ENCODE measurements around the gene KRTAP9-8.

Gene KRTAP9-8

DNA sequence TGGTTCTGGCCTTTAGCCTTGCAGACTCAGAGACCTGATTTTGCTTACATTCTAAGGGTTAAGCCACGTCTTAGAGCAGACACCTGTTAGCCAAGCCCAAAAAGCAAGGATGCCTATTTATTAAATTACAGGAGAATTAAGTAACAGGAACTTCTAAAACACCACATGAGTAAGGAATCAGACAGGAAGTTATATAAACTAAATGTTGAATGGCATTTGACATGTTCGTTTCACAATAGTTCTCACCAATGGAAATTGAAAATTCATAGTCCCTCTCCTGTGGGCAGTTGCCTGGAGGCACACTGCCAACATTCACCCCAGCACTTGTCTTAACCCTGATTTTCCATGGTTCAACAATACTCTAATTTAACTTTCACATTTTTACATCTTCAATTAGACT, 46.7 kb downstream of the KRTAP9-8 start:
- TF ChIP-seq, protein P1, sequence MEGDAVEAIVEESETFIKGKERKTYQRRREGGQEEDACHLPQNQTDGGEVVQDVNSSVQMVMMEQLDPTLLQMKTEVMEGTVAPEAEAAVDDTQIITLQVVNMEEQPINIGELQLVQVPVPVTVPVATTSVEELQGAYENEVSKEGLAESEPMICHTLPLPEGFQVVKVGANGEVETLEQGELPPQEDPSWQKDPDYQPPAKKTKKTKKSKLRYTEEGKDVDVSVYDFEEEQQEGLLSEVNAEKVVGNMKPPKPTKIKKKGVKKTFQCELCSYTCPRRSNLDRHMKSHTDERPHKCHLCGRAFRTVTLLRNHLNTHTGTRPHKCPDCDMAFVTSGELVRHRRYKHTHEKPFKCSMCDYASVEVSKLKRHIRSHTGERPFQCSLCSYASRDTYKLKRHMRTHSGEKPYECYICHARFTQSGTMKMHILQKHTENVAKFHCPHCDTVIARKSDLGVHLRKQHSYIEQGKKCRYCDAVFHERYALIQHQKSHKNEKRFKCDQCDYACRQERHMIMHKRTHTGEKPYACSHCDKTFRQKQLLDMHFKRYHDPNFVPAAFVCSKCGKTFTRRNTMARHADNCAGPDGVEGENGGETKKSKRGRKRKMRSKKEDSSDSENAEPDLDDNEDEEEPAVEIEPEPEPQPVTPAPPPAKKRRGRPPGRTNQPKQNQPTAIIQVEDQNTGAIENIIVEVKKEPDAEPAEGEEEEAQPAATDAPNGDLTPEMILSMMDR (IDR thresholded peaks at IDR 0.05; ENCODE audit: extremely low read depth, insufficient read depth, missing control alignments), result no peak
- in situ Hi-C loops (cut with MboI; ENCODE audit: low pct_unique_long_range_greater_than_20kb, low sequenced_read_pairs, unreplicated experiment), result no loop called here
- peak; percentile 0 for DNase-seq (ENCODE audit: low spot score)

DNA sequence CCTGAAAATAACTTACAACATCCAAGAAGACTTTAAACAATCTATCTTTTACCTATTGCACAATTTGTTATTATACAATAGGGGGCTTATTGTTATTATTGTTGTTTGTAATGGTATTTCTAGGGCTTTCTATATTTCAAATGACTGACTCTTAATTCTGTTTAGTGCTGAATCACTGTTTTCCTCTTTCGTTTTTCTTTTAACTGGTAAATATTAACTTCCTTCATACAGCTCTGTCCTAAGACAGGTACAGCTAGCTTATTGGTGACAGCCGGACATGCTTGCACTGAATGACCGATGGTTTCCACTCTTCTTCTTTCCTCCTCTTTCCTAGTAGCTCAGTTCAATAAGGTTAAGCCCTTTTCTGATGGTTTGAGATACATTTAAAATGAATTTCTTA, 49.3 kb downstream of the KRTAP9-8 start:
- in situ Hi-C loops (cut with MboI; ENCODE audit: low pct_unique_long_range_greater_than_20kb, low sequenced_read_pairs, unreplicated experiment), result no loop called here
- TF ChIP-seq, protein P1 (IDR thresholded peaks at IDR 0.05; ENCODE audit: extremely low read depth, insufficient read depth, missing control alignments), result no peak
- peak; percentile 0 for DNase-seq (ENCODE audit: low spot score)

All from GM13977 (cell line).